WTC11 (cell line): ENCODE results near the gene PBX4. TPM values are rescaled to one million over a fixed set of nuclear protein-coding genes. Genes with fewer than 3 reads are reported as not detected.

Source experiments
- ATAC-seq: fragments of 200-7000 bp; cut with Tn5 transposase; 2 replicates; pipeline ENCODE4 v1.10.0; 2021; ENCODE audit warnings: mild to moderate bottlenecking, moderate library complexity
- CTCF ChIA-PET: fragments of 300-600 bp; sonication (Branson Sonifier 250); formaldehyde crosslinking; loops from one replicate; lab custom pipeline; 2021; ENCODE audit warnings: antibody characterized with exemption; lab: Charles Lee
- POLR2A ChIA-PET: fragments of 350-600 bp; sonication (Branson Sonifier 250); formaldehyde crosslinking; loops from one replicate; lab custom pipeline; 2021; ENCODE audit warnings: antibody characterized with exemption; lab: Charles Lee
- DNase-seq: peaks from one replicate; pipeline ENCODE4 v3.0.0; 2021; ENCODE audit warnings: low spot score
- H3K27ac Mint-ChIP-seq: 2 replicates; pipeline ENCODE4 v1.8.0; 2021; ENCODE audit warnings: mixed read lengths
- H3K27me3 Mint-ChIP-seq: 2 replicates; pipeline ENCODE4 v1.8.0; 2021; ENCODE audit warnings: low read depth, mild to moderate bottlenecking, moderate library complexity, mixed read lengths
- H3K36me3 Mint-ChIP-seq: 2 replicates; pipeline ENCODE4 v1.8.0; 2021; ENCODE audit warnings: mixed read lengths
- H3K4me1 Mint-ChIP-seq: 2 replicates; pipeline ENCODE4 v1.8.0; 2022; ENCODE audit warnings: mixed read lengths
- H3K4me3 Mint-ChIP-seq: 2 replicates; pipeline ENCODE4 v1.8.0; 2021; ENCODE audit warnings: mild to moderate bottlenecking, moderate library complexity, mixed read lengths
- H3K9me3 Mint-ChIP-seq: 2 replicates; pipeline ENCODE4 v1.8.0; 2021; ENCODE audit warnings: mixed read lengths
- ARID4B ChIP-seq: sonication (generic); formaldehyde crosslinking; IDR thresholded peaks from 2 replicates; pipeline ENCODE4 v1.8.0; 2023; ENCODE audit warnings: missing genetic modification reagents, mild to moderate bottlenecking, borderline replicate concordance
- CBFB ChIP-seq: sonication (generic); formaldehyde crosslinking; IDR thresholded peaks from 2 replicates; pipeline ENCODE4 v1.8.1; 2022; ENCODE audit warnings: mild to moderate bottlenecking, low read depth, missing genetic modification reagents
- CREB1 ChIP-seq: sonication (generic); formaldehyde crosslinking; IDR thresholded peaks from 2 replicates; pipeline ENCODE4 v1.8.0; 2023; ENCODE audit warnings: mild to moderate bottlenecking, missing genetic modification reagents
- E2F4 ChIP-seq: sonication (generic); formaldehyde crosslinking; IDR thresholded peaks from 2 replicates; pipeline ENCODE4 v1.8.1; 2022; ENCODE audit warnings: low read depth, mild to moderate bottlenecking, moderate library complexity, missing genetic modification reagents, borderline replicate concordance
- GABPB1 ChIP-seq: sonication (generic); formaldehyde crosslinking; IDR thresholded peaks from 2 replicates; pipeline ENCODE4 v1.8.1; 2023; ENCODE audit warnings: mild to moderate bottlenecking, missing genetic modification reagents
- JUN ChIP-seq: sonication (generic); formaldehyde crosslinking; IDR thresholded peaks from 2 replicates; pipeline ENCODE4 v1.8.0; 2023; ENCODE audit warnings: mild to moderate bottlenecking, missing genetic modification reagents
- MXD4 ChIP-seq: fragments of 250-450 bp; sonication (Bioruptor Pico); IDR thresholded peaks from 2 replicates; pipeline ENCODE4 v1.8.0; 2021; ENCODE audit warnings: mild to moderate bottlenecking, moderate library complexity, borderline replicate concordance
- NFATC4 ChIP-seq: fragments of 250-450 bp; sonication (Bioruptor Pico); IDR thresholded peaks from 2 replicates; pipeline ENCODE4 v1.9.0; 2021; ENCODE audit warnings: mild to moderate bottlenecking
- NFYB ChIP-seq: sonication (generic); formaldehyde crosslinking; conservative IDR thresholded peaks from 2 replicates; pipeline ENCODE4 v1.8.0; 2022; ENCODE audit warnings: low read depth, missing genetic modification reagents
- SMAD4 ChIP-seq: sonication (generic); formaldehyde crosslinking; IDR thresholded peaks from 2 replicates; pipeline ENCODE4 v1.8.0; 2022; ENCODE audit warnings: mild to moderate bottlenecking, missing genetic modification reagents
- STAT6 ChIP-seq: sonication (generic); formaldehyde crosslinking; conservative IDR thresholded peaks from 2 replicates; pipeline ENCODE4 v1.8.1; 2023; ENCODE audit warnings: mild to moderate bottlenecking, low read depth, missing genetic modification reagents, moderate library complexity
- ZNF263 ChIP-seq: sonication (generic); formaldehyde crosslinking; IDR thresholded peaks from 2 replicates; pipeline ENCODE4 v1.8.1; 2022; ENCODE audit warnings: low read depth, mild to moderate bottlenecking, moderate library complexity, missing genetic modification reagents
- ZNF317 ChIP-seq: sonication (generic); formaldehyde crosslinking; IDR thresholded peaks from 2 replicates; pipeline ENCODE4 v1.8.1; 2023; ENCODE audit warnings: low read depth, mild to moderate bottlenecking, moderate library complexity, missing genetic modification reagents, borderline replicate concordance
- ZNF512 ChIP-seq: sonication (generic); formaldehyde crosslinking; IDR thresholded peaks from 2 replicates; pipeline ENCODE4 v1.8.1; 2022; ENCODE audit warnings: missing genetic modification reagents, borderline replicate concordance
- ZNF671 ChIP-seq: fragments of 250-450 bp; sonication (Bioruptor Pico); IDR thresholded peaks from 2 replicates; pipeline ENCODE4 v1.8.0; 2021; ENCODE audit warnings: mild to moderate bottlenecking
- total RNA-seq: library from RNA; stranded (reverse); gene quantifications from 3 replicates; pipeline ENCODE4 v1.2.3, GENCODE V29; 2021
- TF ChIP-seq, protein P1 (sequence below): fragments of 250-450 bp; sonication (Bioruptor Pico); IDR thresholded peaks from 2 replicates; pipeline ENCODE4 v1.8.0; 2021; ENCODE audit warnings: mild to moderate bottlenecking

PBX4 gene
- total RNA-seq, 1 experiment from 2014 or later, result 3.2 TPM

GRCh38 chr19:19528721-19529490 lies 89.6 kb downstream of the PBX4 start, which contains the start of gene YJEFN3:
Gene YJEFN3 (plus strand): TSS chr19:19528911. CDS start chr19:19528933, 22 bp downstream.
- H3K36me3 Mint-ChIP-seq, result peaks cover 5% of the 10 kb centered on the region; the same call in 1 of the 2 replicates
- ATAC-seq, result peak; percentile 62
- 0 out of 2 replicates have a peak within 1 kb of the TSS, but pooled peaks have one; percentile 57 for H3K27ac Mint-ChIP-seq
- TF ChIP-seq NFYB (peak; percentile 69), ZNF671 (no peak)
- peak within 1 kb of the TSS; percentile 25; the same call in 1 of the 2 replicates for H3K4me3 Mint-ChIP-seq
- H3K27me3 Mint-ChIP-seq, result no peaks in the 10 kb centered on the region; the same call in 1 of the 2 replicates
- ChIA-PET CTCF (interaction anchor here (0.5 to 14.4 kb wide), 6 partner anchors 12 to 354 kb away, joined by 3 to 408 read pairs (median 4); partner anchors contain the start of gene GMIP), POLR2A (interaction anchor here (0.6 to 1.2 kb wide), 3 partner anchors 22 to 162 kb away, joined by 3 to 5 read pairs (median 3); no protein-coding TSS in a partner anchor)
- H3K9me3 Mint-ChIP-seq, result no peaks in the 10 kb centered on the region
- peaks cover 16% of the 10 kb centered on the region for H3K4me1 Mint-ChIP-seq
- peak; percentile 79 for DNase-seq

DNA sequence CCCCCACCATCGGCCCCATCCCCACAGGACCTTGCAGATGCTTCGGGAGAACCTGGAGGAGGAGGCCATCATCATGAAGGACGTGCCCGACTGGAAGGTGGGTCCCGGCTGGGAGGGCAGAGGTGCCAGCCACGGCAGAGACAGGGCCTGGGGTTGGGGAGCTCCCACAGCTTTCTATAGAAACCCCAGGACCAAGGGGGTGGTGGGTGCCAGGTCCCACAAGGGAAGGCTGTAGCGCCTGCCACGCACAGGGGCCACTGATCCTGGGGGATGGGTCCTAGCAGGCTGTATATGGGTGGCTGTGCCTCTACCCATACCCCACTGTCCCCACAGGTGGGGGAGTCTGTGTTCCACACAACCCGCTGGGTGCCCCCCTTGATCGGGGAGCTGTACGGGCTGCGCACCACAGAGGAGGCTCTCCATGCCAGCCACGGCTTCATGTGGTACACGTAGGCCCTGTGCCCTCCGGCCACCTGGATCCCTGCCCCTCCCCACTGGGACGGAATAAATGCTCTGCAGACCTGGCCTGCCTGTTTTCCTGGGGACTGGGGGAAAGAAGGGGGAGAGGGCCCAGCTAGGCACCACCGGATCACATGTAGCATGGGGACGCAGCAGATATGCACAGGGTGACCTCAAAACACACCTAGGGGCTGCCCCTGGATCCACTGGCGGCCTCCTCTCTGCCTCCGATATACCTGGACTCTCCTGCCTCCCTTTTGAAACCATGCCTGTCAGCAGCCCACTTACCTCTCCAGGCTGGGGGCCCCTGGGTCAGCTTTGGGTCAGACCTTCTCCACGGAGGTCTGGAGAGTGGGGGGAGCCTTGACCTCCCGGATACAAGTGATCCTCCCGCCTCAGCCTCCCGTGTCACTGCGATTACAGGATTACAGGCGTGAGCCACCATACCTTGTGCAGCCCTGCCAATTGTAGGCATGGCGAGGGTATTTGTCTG lies 90.5 kb downstream of the PBX4 start:
- Mint-ChIP-seq H3K36me3 (peaks cover 7% of the 10 kb centered on the region; the same call in 1 of the 2 replicates), H3K27ac (no peak overlapping the region), H3K9me3 (no peaks in the 10 kb centered on the region), H3K27me3 (no peaks in the 10 kb centered on the region; the same call in 1 of the 2 replicates), H3K4me3 (no peak overlapping the region), H3K4me1 (peaks cover 13% of the 10 kb centered on the region)
- no peak for DNase-seq
- CTCF ChIA-PET, result interaction anchor here (0.8 to 14.4 kb wide), 4 partner anchors 13 to 353 kb away, joined by 3 to 408 read pairs (median 4); no protein-coding TSS in a partner anchor
- ATAC-seq, result no peak
- no peak for TF ChIP-seq MXD4
- POLR2A ChIA-PET, result interaction anchor here (0.6 to 1.2 kb wide), 2 partner anchors 23 to 92 kb away, joined by 3 read pairs; no protein-coding TSS in a partner anchor

DNA sequence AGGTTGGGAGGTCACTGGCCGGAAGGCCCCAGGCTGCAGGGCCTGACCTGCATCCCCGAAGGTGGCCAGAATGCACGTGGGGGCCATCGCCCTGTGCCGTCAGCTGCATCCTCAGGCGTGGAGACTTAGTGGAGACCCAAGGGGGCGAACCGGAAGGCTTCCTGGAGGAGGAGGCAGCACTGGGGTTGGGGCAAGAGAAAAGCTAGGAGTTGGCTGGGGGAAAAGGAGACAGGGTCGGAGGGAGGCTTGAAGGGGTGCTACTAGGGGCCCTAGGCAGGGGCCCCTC lies 91.2 kb downstream of the PBX4 start:
- no peak for DNase-seq
- peaks cover 10% of the 10 kb centered on the region; the same call in 1 of the 2 replicates for H3K36me3 Mint-ChIP-seq
- CTCF ChIA-PET, result interaction anchor here (14.4 kb wide), 1 partner anchor 26 kb away, joined by 408 read pairs; no protein-coding TSS in a partner anchor
- H3K9me3 Mint-ChIP-seq, result no peaks in the 10 kb centered on the region
- POLR2A ChIA-PET, result no interaction called here
- no peaks in the 10 kb centered on the region; the same call in 1 of the 2 replicates for H3K27me3 Mint-ChIP-seq
- ATAC-seq, result no peak
- no peak overlapping the region for H3K27ac Mint-ChIP-seq
- H3K4me3 Mint-ChIP-seq, result no peak overlapping the region
- peaks cover 13% of the 10 kb centered on the region for H3K4me1 Mint-ChIP-seq
- no peak for TF ChIP-seq STAT6 (CRISPR knock-in tag)
- TF ChIP-seq CREB1, result no peak
- no peak for TF ChIP-seq ARID4B (CRISPR knock-in tag)
- TF ChIP-seq JUN (CRISPR knock-in tag), result no peak
- TF ChIP-seq ZNF263, result no peak
- TF ChIP-seq CBFB (CRISPR knock-in tag), result no peak
- no peak for TF ChIP-seq GABPB1 (CRISPR knock-in tag)
- no peak for TF ChIP-seq NFATC4 (CRISPR knock-in tag)
- no peak for TF ChIP-seq SMAD4 (CRISPR knock-in tag)
- no peak for TF ChIP-seq E2F4 (CRISPR knock-in tag)
- no peak for TF ChIP-seq MXD4
- TF ChIP-seq, protein P1, sequence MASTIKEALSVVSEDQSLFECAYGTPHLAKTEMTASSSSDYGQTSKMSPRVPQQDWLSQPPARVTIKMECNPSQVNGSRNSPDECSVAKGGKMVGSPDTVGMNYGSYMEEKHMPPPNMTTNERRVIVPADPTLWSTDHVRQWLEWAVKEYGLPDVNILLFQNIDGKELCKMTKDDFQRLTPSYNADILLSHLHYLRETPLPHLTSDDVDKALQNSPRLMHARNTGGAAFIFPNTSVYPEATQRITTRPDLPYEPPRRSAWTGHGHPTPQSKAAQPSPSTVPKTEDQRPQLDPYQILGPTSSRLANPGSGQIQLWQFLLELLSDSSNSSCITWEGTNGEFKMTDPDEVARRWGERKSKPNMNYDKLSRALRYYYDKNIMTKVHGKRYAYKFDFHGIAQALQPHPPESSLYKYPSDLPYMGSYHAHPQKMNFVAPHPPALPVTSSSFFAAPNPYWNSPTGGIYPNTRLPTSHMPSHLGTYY, result no peak
- TF ChIP-seq ZNF317 (CRISPR knock-in tag), result no peak
- no peak for TF ChIP-seq ZNF512 (CRISPR knock-in tag)
